HCT116 (cell line): ENCODE measurements around the gene DLG2. TPM values are rescaled to one million over a fixed set of nuclear protein-coding genes. Genes with fewer than 3 reads are reported as not detected.

Experiments used
- ATAC-seq: fragments of 200-7000 bp; cut with Tn5 transposase; 2 replicates; pipeline ENCODE4 v1.9.1; 2020; ENCODE audit warnings: mild to moderate bottlenecking, moderate library complexity
- BruUV-seq: library from RNA; stranded (reverse); fragments of 400-500 nt; replicated peaks from 2 replicates; lab custom pipeline; 2021; lab: Mats Ljungman, UMichigan
- CTCF ChIA-PET: fragments of 300-600 bp; sonication (Branson Sonifier 250); formaldehyde crosslinking; loops from one replicate; lab custom pipeline; 2021; ENCODE audit warnings: antibody characterized with exemption; lab: Charles Lee
- POLR2A ChIA-PET: fragments of 300-600, 350-600 bp; sonication (Branson Sonifier 250); formaldehyde crosslinking; loops from one replicate; lab custom pipeline; 2021; ENCODE audit warnings: antibody characterized with exemption; lab: Charles Lee
- RAD21 ChIA-PET, 2 experiments: fragments of 300-600 bp; sonication (Branson Sonifier 250); formaldehyde crosslinking; loops; one replicate each; lab custom pipeline; 2023; ENCODE audit warnings: low total read pairs in 2 of 2; ENCODE audit not compliant: uncharacterized antibody in 2 of 2, unreplicated experiment in 2 of 2, low non-redundant PET in 1 of 2; lab: Charles Lee
- DNase-seq: peaks from one replicate; pipeline ENCODE4 v3.0.0-alpha.2; 2010; ENCODE audit warnings: low read depth, low spot score
- H2AFZ ChIP-seq: fragments of 200-600 bp; shearing (Covaris generic), sonication (generic); 2 replicates; pipeline ENCODE4 v1.6.1; 2017; ENCODE audit warnings: low read depth, mixed run types, mixed read lengths, antibody characterized with exemption, low read length; ENCODE audit not compliant: poor library complexity, severe bottlenecking
- H3K27ac ChIP-seq: 2 replicates; pipeline ENCODE4 v1.5.1; 2012; ENCODE audit warnings: low read depth, low read length
- H3K27me3 ChIP-seq: fragments of 200-600 bp; sonication (generic); 2 replicates; pipeline ENCODE4 v1.6.1; 2016; ENCODE audit warnings: mixed run types, low read length, mixed read lengths; ENCODE audit not compliant: insufficient read depth
- H3K36me3 ChIP-seq, 2 experiments: fragments of 200-500 bp in 1 of 2; fragments of 200-600 bp in 1 of 2; sonication (Bioruptor generic) in 1 of 2; sonication (generic) in 1 of 2; 2 replicates each; pipeline versions ENCODE4 v1.5.1 to v1.6.1; 2014 to 2016; ENCODE audit warnings: low read length in 2 of 2, inconsistent platforms in 1 of 2, mixed read lengths in 1 of 2, mixed run types in 1 of 2; ENCODE audit not compliant: insufficient read depth in 2 of 2, control insufficient read depth in 1 of 2
- H3K4me1 ChIP-seq, 2 experiments: fragments of 200-600 bp in 1 of 2; sonication (generic) in 1 of 2; 2 replicates each; pipeline versions ENCODE4 v1.5.1 to v1.6.1; 2012 to 2017; ENCODE audit warnings: low read length in 2 of 2, inconsistent platforms in 1 of 2, mild to moderate bottlenecking in 1 of 2, mixed read lengths in 1 of 2, mixed run types in 1 of 2, moderate library complexity in 1 of 2; ENCODE audit not compliant: insufficient read depth in 2 of 2, control insufficient read depth in 1 of 2
- H3K4me2 ChIP-seq: fragments of 200-600 bp; sonication (generic); 2 replicates; pipeline ENCODE4 v1.6.1; 2017; ENCODE audit warnings: mixed run types, low read length, mixed read lengths
- H3K4me3 ChIP-seq, 2 experiments: fragments of 200-600 bp in 1 of 2; sonication (generic) in 1 of 2; replicated peaks in 1 of 2; 2 replicates each; pipeline ENCODE4 v1.5.1; 2011 to 2016; ENCODE audit warnings: low read length in 2 of 2, control low read depth in 1 of 2, low read depth in 1 of 2, mild to moderate bottlenecking in 1 of 2, mixed read lengths in 1 of 2, mixed run types in 1 of 2
- H3K79me2 ChIP-seq: fragments of 200-600 bp; sonication (generic); 2 replicates; pipeline ENCODE4 v1.6.1; 2017; ENCODE audit warnings: mild to moderate bottlenecking, mixed run types, low read length, moderate library complexity, mixed read lengths; ENCODE audit not compliant: insufficient read depth
- H3K9ac ChIP-seq: fragments of 200-600 bp; sonication (generic); 2 replicates; pipeline ENCODE4 v1.6.1; 2016; ENCODE audit warnings: low read length, mixed read lengths
- H3K9me2 ChIP-seq: fragments of 200-600 bp; sonication (generic), shearing (Covaris generic); 2 replicates; pipeline ENCODE4 v1.6.1; 2017; ENCODE audit warnings: mixed run types, mild to moderate bottlenecking, moderate library complexity; ENCODE audit not compliant: insufficient read depth
- H3K9me3 ChIP-seq, 2 experiments: fragments of 200-500 bp in 1 of 2; fragments of 200-600 bp in 1 of 2; sonication (Bioruptor generic) in 1 of 2; sonication (generic) in 1 of 2; 2 replicates each; pipeline ENCODE4 v1.6.1; 2014 to 2017; ENCODE audit warnings: low read length in 2 of 2, mixed read lengths in 2 of 2, inconsistent platforms in 1 of 2, low read depth in 1 of 2, mild to moderate bottlenecking in 1 of 2, mixed run types in 1 of 2, moderate library complexity in 1 of 2; ENCODE audit not compliant: control insufficient read depth in 1 of 2, insufficient read depth in 1 of 2
- H4K20me1 ChIP-seq: fragments of 200-600 bp; sonication (generic), shearing (Covaris generic); 2 replicates; pipeline ENCODE4 v1.6.1; 2017; ENCODE audit warnings: mixed run types, mild to moderate bottlenecking, moderate library complexity; ENCODE audit not compliant: insufficient read depth
- ATF3 ChIP-seq: IDR thresholded peaks from 2 replicates; pipeline ENCODE4 v1.6.1; 2012
- ELF1 ChIP-seq: IDR thresholded peaks from 2 replicates; pipeline ENCODE4 v1.6.1; 2012; ENCODE audit warnings: low read depth, borderline replicate concordance
- POLR2AphosphoS5 ChIP-seq: IDR thresholded peaks from 2 replicates; pipeline ENCODE4 v1.6.1; 2011; ENCODE audit warnings: mild to moderate bottlenecking, low read depth, low read length, moderate library complexity
- RAD21 ChIP-seq: IDR thresholded peaks from 2 replicates; pipeline ENCODE4 v1.6.1; 2012; ENCODE audit warnings: low read depth, mild to moderate bottlenecking
- SP1 ChIP-seq: IDR thresholded peaks from 2 replicates; pipeline ENCODE4 v1.6.1; 2012; ENCODE audit warnings: low read depth
- YY1 ChIP-seq: IDR thresholded peaks from 2 replicates; pipeline ENCODE4 v1.6.1; 2011; ENCODE audit warnings: low read length, low read depth, moderate library complexity, mild to moderate bottlenecking; ENCODE audit not compliant: insufficient replicate concordance; ENCODE audit errors: extremely low read depth
- ZFX ChIP-seq: fragments of 450-650 bp; IDR thresholded peaks from 2 replicates; pipeline ENCODE4 v1.6.1; 2017
- ZNF274 ChIP-seq: fragments of 200-500 bp; sonication (Bioruptor generic); IDR thresholded peaks from 2 replicates; pipeline ENCODE4 v1.6.1; 2014; ENCODE audit warnings: mild to moderate bottlenecking, low read depth, low read length, inconsistent platforms
- intact Hi-C: fragments of 100-400 bp; cut with micrococcal nuclease; formaldehyde crosslinking; loops from 2 replicates; pipeline ENCODE4 v1.10.0; 2022
- total RNA-seq: library from RNA; stranded (reverse); gene quantifications from one replicate; pipeline ENCODE4 v1.2.1, GENCODE V29; 2021; ENCODE audit not compliant: unreplicated experiment
- TF ChIP-seq, protein P1 (sequence below), 3 experiments: fragments of 200-600 bp in 1 of 3; sonication (generic) in 1 of 3; IDR thresholded peaks in 2 of 3; conservative IDR thresholded peaks in 1 of 3; 2 replicates each; pipeline ENCODE4 v1.5.1; 2012 to 2017; ENCODE audit warnings: low read depth in 2 of 3, low read length in 2 of 3, antibody characterized with exemption in 1 of 3, borderline replicate concordance in 1 of 3, control low read depth in 1 of 3, mild to moderate bottlenecking in 1 of 3, mixed read lengths in 1 of 3, mixed run types in 1 of 3, moderate library complexity in 1 of 3; ENCODE audit not compliant: insufficient read depth in 1 of 3
- TF ChIP-seq, protein P2 (sequence below): IDR thresholded peaks from 2 replicates; pipeline ENCODE4 v1.6.1; 2011; ENCODE audit warnings: mild to moderate bottlenecking, low read length, moderate library complexity; ENCODE audit not compliant: insufficient replicate concordance; ENCODE audit errors: extremely low read depth

The DLG2 gene
- total RNA-seq, 1 experiment from 2014 or later, result 2.4 TPM

GRCh38 chr11:83768489-83768888, 1858.7 kb downstream of the DLG2 start:
- TF ChIP-seq SP1 (no peak), YY1 (no peak), POLR2AphosphoS5 (no peak), ELF1 (no peak), ATF3 (no peak), ZFX (no peak), ZNF274 (no peak), RAD21 (no peak)
- TF ChIP-seq, protein P1, sequence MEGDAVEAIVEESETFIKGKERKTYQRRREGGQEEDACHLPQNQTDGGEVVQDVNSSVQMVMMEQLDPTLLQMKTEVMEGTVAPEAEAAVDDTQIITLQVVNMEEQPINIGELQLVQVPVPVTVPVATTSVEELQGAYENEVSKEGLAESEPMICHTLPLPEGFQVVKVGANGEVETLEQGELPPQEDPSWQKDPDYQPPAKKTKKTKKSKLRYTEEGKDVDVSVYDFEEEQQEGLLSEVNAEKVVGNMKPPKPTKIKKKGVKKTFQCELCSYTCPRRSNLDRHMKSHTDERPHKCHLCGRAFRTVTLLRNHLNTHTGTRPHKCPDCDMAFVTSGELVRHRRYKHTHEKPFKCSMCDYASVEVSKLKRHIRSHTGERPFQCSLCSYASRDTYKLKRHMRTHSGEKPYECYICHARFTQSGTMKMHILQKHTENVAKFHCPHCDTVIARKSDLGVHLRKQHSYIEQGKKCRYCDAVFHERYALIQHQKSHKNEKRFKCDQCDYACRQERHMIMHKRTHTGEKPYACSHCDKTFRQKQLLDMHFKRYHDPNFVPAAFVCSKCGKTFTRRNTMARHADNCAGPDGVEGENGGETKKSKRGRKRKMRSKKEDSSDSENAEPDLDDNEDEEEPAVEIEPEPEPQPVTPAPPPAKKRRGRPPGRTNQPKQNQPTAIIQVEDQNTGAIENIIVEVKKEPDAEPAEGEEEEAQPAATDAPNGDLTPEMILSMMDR (IDR thresholded peaks at IDR 0.05 in 2 of 3, conservative IDR thresholded peaks at IDR 0.05 in 1 of 3; ENCODE audit: borderline replicate concordance in 1 of 3, insufficient read depth in 1 of 3, low read depth in 2 of 3, low read length in 2 of 3), result no peak
- TF ChIP-seq, protein P2, sequence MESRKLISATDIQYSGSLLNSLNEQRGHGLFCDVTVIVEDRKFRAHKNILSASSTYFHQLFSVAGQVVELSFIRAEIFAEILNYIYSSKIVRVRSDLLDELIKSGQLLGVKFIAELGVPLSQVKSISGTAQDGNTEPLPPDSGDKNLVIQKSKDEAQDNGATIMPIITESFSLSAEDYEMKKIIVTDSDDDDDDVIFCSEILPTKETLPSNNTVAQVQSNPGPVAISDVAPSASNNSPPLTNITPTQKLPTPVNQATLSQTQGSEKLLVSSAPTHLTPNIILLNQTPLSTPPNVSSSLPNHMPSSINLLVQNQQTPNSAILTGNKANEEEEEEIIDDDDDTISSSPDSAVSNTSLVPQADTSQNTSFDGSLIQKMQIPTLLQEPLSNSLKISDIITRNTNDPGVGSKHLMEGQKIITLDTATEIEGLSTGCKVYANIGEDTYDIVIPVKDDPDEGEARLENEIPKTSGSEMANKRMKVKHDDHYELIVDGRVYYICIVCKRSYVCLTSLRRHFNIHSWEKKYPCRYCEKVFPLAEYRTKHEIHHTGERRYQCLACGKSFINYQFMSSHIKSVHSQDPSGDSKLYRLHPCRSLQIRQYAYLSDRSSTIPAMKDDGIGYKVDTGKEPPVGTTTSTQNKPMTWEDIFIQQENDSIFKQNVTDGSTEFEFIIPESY, result no peak
- Histone ChIP-seq H4K20me1 (no peaks in the 10 kb centered on the region), H3K79me2 (no peaks in the 10 kb centered on the region), H3K9ac (no peak overlapping the region), H2AFZ (no peak overlapping the region), H3K9me3 (no peaks in the 10 kb centered on the region), H3K4me1 (no peaks in the 10 kb centered on the region), H3K4me2 (no peak overlapping the region), H3K36me3 (no peaks in the 10 kb centered on the region), H3K4me3 (no peak overlapping the region), H3K9me2 (no peaks in the 10 kb centered on the region), H3K27ac (no peak overlapping the region), H3K27me3 (peaks cover 10% of the 10 kb centered on the region; the same call in 1 of the 2 replicates)
- ChIA-PET RAD21 (no interaction called here), CTCF (no interaction called here), POLR2A (no interaction called here)
- no TSS peak for BruUV-seq
- intact Hi-C loops, result no loop called here
- no peak for ATAC-seq
- no peak for DNase-seq
